Measurements from ENCODE around the gene RANBP2. TPM values are rescaled to one million over a fixed set of nuclear protein-coding genes. Genes with fewer than 3 reads are reported as not detected.

RANBP2 gene
- total and polyA plus RNA-seq, 10 donors: 7.4 to 86.7 (median 65.4) TPM

DNA sequence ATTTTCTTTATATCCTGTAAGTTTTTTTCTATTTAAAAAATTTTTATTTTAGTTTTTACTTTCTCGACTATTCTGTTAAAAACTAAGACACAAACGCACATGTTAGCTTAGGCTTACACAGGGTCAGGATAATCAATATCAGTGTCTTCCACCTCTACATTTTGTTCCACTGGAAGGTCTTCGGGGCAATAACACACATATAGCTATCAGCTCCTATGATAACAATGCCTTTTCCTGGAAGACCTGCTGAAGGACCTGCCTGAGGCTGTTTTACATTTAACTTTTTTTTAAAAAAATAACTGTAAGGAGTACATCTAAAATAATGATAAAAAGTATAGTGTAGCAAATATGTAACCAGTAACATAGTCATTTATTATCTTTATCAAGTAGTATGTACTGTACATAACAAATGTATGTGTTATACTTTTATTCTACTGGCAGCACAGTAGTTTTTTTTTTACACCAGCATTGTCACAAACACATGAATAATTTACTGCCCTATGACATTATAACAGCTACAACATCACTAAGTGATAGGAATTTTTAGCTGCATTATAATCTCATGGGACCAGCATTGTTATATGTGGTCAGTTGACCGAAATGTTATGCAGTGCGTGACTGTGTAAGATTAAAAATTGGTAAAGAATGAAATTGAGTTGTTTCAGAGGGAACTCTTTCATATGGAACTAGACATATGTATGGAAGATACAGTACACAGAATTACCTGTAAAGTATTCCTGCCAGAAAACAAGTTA lies 105.2 kb downstream of the RANBP2 start:
- H3K36me3 ChIP-seq: peaks cover 0 to 19% (median 2%) of the 10 kb centered on the region in 6 donors
- H3K27ac ChIP-seq: no peak overlapping the region
- TF ChIP-seq POLR2AphosphoS5 (IDR thresholded peaks at IDR 0.05): no peak
- TF ChIP-seq, protein P1, sequence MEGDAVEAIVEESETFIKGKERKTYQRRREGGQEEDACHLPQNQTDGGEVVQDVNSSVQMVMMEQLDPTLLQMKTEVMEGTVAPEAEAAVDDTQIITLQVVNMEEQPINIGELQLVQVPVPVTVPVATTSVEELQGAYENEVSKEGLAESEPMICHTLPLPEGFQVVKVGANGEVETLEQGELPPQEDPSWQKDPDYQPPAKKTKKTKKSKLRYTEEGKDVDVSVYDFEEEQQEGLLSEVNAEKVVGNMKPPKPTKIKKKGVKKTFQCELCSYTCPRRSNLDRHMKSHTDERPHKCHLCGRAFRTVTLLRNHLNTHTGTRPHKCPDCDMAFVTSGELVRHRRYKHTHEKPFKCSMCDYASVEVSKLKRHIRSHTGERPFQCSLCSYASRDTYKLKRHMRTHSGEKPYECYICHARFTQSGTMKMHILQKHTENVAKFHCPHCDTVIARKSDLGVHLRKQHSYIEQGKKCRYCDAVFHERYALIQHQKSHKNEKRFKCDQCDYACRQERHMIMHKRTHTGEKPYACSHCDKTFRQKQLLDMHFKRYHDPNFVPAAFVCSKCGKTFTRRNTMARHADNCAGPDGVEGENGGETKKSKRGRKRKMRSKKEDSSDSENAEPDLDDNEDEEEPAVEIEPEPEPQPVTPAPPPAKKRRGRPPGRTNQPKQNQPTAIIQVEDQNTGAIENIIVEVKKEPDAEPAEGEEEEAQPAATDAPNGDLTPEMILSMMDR (IDR thresholded peaks at IDR 0.05 in 8 of 11, conservative IDR thresholded peaks at IDR 0.05 in 3 of 11): no peak
- TF ChIP-seq POLR2A (IDR thresholded peaks at IDR 0.05): no peak
- WGBS, 5 donors: 92 to 95% (median 95%) methylated on average over 5 of the region's 5 CpGs
- H3K9me3 ChIP-seq: peaks cover 0 to 18% (median 14%) of the 10 kb centered on the region in 8 donors
- DNase-seq: no peak
- H3K4me1 ChIP-seq: no peaks in the 10 kb centered on the region
- H3K27me3 ChIP-seq (replicated peaks in 1 of 7): no peaks in the 10 kb centered on the region
- intact Hi-C loops (cut with DNase I; ENCODE audit: low total_unique reads): no loop called here
- no peak overlapping the region for H3K4me3 ChIP-seq

DNA sequence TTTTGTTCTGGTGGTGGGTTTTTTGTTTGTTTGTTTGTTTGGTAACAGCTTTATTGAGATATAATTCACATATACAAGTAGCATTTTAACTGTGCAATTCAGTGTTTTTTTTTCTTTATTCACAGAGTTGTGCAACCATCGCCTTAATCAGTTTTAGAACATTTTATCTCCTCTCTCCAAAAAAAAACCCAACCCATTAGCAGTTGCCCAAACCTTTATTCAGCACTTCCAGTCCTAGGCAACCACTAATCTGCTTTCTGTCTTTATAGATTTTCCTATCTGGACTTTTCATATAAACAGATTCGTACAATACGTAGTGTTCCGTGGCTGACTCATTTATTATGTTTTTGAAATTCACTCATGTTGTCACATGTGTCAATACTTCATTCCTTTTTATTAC lies 106.0 kb downstream of the RANBP2 start:
- WGBS, 5 donors: 69 to 82% (median 72%) methylated on average over 4 of the region's 4 CpGs
- intact Hi-C loops (cut with DNase I; ENCODE audit: low total_unique reads): no loop called here
- H3K4me1 ChIP-seq: no peaks in the 10 kb centered on the region
- TF ChIP-seq POLR2A (IDR thresholded peaks at IDR 0.05) (no peak), POLR2AphosphoS5 (IDR thresholded peaks at IDR 0.05) (no peak)
- TF ChIP-seq, protein P1 (IDR thresholded peaks at IDR 0.05 in 8 of 11, conservative IDR thresholded peaks at IDR 0.05 in 3 of 11): no peak
- H3K27me3 ChIP-seq (replicated peaks in 1 of 7): no peaks in the 10 kb centered on the region
- peaks cover 0 to 11% (median 7%) of the 10 kb centered on the region in 8 donors for H3K9me3 ChIP-seq
- peaks cover 0 to 11% (median 0%) of the 10 kb centered on the region in 6 donors for H3K36me3 ChIP-seq
- H3K27ac ChIP-seq: no peak overlapping the region
- no peak overlapping the region for H3K4me3 ChIP-seq
- no peak for DNase-seq

DNA sequence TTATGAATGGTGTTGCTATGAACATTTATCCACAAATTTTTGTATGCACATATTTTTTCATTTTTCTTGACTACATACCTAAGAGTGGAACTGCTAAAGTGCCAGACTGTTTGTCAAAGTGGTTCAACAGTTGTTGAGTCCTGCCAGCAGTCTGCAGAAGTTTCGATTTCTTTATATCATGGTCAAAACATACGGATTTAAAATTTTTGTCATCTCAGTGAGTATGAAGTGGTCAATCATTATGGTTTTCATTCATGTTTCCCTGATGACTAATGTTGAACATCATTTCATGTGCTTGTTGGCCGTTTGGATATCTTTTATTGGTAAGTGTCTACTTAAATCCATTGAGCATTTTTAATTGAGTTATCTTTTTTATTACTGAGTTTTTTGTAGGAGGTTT lies 106.5 kb downstream of the RANBP2 start:
- no peak for DNase-seq
- Histone ChIP-seq H3K27me3 (replicated peaks in 1 of 7) (no peaks in the 10 kb centered on the region), H3K4me1 (no peaks in the 10 kb centered on the region), H3K27ac (no peak overlapping the region), H3K9me3 (peaks cover 0 to 6% (median 2%) of the 10 kb centered on the region in 8 donors), H3K36me3 (peaks cover 0 to 9% (median 0%) of the 10 kb centered on the region in 6 donors), H3K4me3 (no peak overlapping the region)
- 91 to 99% (median 94%) methylated on average over 3 of the region's 3 CpGs for WGBS, 5 donors
- intact Hi-C loops (cut with DNase I; ENCODE audit: low total_unique reads): no loop called here
- TF ChIP-seq POLR2AphosphoS5 (IDR thresholded peaks at IDR 0.05): no peak
- no peak for TF ChIP-seq POLR2A (IDR thresholded peaks at IDR 0.05)
- TF ChIP-seq, protein P1 (IDR thresholded peaks at IDR 0.05 in 8 of 11, conservative IDR thresholded peaks at IDR 0.05 in 3 of 11): no peak

- intact Hi-C loops (cut with DNase I; ENCODE audit: low total_unique reads): no loop called here
- Histone ChIP-seq H3K9me3 (no peaks in the 10 kb centered on the region), H3K36me3 (no peaks in the 10 kb centered on the region), H3K4me3 (no peak overlapping the region), H3K27ac (no peak overlapping the region), H3K27me3 (replicated peaks in 1 of 7) (no peaks in the 10 kb centered on the region), H3K4me1 (no peaks in the 10 kb centered on the region)
- TF ChIP-seq POLR2AphosphoS5 (IDR thresholded peaks at IDR 0.05): no peak
- TF ChIP-seq, protein P1 (IDR thresholded peaks at IDR 0.05 in 8 of 11, conservative IDR thresholded peaks at IDR 0.05 in 3 of 11): no peak
- no peak for TF ChIP-seq POLR2A (IDR thresholded peaks at IDR 0.05)
- DNase-seq: no peak
- WGBS, 5 donors: 94 to 99% (median 96%) methylated on average over 4 of the region's 4 CpGs
Measured at GRCh38 chr2:108829578-108830310, 110.5 kb downstream of the RANBP2 start.

Data from spleen (tissue), 11 donors.